ENCODE results near the gene CRYBG3. TPM values are rescaled to one million over a fixed set of nuclear protein-coding genes. Genes with fewer than 3 reads are reported as not detected.

CRYBG3 gene
- total and polyA plus RNA-seq, 2 of the 13 experiments (the other 11 are each of a cell fraction or from before 2014, with no cell fraction given) = 3.8 to 15.9 TPM

DNA sequence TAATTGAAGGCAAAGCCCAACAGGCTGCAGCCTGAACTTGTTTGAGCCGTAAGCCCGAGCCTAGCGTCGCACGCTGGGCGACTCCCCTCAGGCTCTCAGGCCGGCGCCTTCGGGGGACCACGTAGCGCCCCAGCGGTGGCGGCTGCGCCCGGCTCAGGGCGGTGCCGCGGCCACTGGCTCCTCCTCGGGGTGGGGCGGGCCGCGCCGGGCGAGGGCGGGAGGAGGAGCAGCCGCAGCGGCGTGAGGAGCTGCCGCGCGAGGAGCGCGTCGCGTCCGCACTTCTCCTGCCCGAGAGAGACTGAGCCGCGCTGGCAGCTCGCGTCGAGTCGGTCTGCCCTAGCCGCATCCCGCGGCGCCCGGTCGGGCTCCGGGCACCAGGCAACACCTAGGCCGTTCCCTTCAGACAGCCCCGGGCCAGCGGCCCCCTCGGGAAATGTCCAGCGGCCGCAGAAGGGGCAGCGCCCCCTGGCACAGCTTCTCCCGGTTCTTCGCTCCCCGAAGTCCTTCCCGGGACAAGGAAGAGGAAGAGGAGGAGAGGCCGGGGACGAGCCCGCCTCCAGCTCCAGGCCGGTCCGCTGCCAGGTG lies at the start of gene CRYBG3 (continued):
- TF ChIP-seq, protein P1, sequence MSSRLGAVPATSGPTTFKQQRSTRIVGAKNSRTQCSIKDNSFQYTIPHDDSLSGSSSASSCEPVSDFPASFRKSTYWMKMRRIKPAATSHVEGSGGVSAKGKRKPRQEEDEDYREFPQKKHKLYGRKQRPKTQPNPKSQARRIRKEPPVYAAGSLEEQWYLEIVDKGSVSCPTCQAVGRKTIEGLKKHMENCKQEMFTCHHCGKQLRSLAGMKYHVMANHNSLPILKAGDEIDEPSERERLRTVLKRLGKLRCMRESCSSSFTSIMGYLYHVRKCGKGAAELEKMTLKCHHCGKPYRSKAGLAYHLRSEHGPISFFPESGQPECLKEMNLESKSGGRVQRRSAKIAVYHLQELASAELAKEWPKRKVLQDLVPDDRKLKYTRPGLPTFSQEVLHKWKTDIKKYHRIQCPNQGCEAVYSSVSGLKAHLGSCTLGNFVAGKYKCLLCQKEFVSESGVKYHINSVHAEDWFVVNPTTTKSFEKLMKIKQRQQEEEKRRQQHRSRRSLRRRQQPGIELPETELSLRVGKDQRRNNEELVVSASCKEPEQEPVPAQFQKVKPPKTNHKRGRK (CRISPR knock-in tag; IDR thresholded peaks at IDR 0.05) = no peak
- TF ChIP-seq, protein P2, sequence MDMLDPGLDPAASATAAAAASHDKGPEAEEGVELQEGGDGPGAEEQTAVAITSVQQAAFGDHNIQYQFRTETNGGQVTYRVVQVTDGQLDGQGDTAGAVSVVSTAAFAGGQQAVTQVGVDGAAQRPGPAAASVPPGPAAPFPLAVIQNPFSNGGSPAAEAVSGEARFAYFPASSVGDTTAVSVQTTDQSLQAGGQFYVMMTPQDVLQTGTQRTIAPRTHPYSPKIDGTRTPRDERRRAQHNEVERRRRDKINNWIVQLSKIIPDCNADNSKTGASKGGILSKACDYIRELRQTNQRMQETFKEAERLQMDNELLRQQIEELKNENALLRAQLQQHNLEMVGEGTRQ (IDR thresholded peaks at IDR 0.05; ENCODE audit: low read depth, low read length) = no peak
- TF ChIP-seq, protein P2 (CRISPR knock-in tag; IDR thresholded peaks at IDR 0.05; ENCODE audit: borderline replicate concordance) = no peak
- TF ChIP-seq ZNF563 (CRISPR knock-in tag; IDR thresholded peaks at IDR 0.05) (peak; percentile 90), ZNF790 (CRISPR knock-in tag; IDR thresholded peaks at IDR 0.05; ENCODE audit: borderline replicate concordance) (peak; percentile 63; the same call in 1 of the 2 replicates), DNMT1 (CRISPR knock-in tag; IDR thresholded peaks at IDR 0.05) (0 out of 2 replicates have a peak, but pooled peaks have one; percentile 35), GATA4 (IDR thresholded peaks at IDR 0.05; ENCODE audit: borderline replicate concordance, low read depth) (0 out of 2 replicates have a peak, but pooled peaks have one; percentile 38), MEIS2 (CRISPR knock-in tag; IDR thresholded peaks at IDR 0.05) (no peak; the same call in 1 of the 2 replicates)
- TF ChIP-seq, protein P3, sequence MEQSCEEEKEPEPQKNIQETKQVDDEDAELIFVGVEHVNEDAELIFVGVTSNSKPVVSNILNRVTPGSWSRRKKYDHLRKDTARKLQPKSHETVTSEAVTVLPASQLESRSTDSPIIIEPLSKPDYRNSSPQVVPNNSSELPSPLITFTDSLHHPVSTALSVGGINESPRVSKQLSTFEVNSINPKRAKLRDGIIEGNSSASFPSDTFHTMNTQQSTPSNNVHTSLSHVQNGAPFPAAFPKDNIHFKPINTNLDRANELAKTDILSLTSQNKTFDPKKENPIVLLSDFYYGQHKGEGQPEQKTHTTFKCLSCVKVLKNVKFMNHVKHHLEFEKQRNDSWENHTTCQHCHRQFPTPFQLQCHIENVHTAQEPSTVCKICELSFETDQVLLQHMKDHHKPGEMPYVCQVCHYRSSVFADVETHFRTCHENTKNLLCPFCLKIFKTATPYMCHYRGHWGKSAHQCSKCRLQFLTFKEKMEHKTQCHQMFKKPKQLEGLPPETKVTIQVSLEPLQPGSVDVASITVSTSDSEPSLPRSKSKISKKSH (CRISPR knock-in tag; IDR thresholded peaks at IDR 0.05; ENCODE audit: borderline replicate concordance) = no peak
- TF ChIP-seq, protein P4, sequence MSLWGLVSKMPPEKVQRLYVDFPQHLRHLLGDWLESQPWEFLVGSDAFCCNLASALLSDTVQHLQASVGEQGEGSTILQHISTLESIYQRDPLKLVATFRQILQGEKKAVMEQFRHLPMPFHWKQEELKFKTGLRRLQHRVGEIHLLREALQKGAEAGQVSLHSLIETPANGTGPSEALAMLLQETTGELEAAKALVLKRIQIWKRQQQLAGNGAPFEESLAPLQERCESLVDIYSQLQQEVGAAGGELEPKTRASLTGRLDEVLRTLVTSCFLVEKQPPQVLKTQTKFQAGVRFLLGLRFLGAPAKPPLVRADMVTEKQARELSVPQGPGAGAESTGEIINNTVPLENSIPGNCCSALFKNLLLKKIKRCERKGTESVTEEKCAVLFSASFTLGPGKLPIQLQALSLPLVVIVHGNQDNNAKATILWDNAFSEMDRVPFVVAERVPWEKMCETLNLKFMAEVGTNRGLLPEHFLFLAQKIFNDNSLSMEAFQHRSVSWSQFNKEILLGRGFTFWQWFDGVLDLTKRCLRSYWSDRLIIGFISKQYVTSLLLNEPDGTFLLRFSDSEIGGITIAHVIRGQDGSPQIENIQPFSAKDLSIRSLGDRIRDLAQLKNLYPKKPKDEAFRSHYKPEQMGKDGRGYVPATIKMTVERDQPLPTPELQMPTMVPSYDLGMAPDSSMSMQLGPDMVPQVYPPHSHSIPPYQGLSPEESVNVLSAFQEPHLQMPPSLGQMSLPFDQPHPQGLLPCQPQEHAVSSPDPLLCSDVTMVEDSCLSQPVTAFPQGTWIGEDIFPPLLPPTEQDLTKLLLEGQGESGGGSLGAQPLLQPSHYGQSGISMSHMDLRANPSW (CRISPR knock-in tag; IDR thresholded peaks at IDR 0.05; ENCODE audit: borderline replicate concordance) = no peak
- TF ChIP-seq, protein P5, sequence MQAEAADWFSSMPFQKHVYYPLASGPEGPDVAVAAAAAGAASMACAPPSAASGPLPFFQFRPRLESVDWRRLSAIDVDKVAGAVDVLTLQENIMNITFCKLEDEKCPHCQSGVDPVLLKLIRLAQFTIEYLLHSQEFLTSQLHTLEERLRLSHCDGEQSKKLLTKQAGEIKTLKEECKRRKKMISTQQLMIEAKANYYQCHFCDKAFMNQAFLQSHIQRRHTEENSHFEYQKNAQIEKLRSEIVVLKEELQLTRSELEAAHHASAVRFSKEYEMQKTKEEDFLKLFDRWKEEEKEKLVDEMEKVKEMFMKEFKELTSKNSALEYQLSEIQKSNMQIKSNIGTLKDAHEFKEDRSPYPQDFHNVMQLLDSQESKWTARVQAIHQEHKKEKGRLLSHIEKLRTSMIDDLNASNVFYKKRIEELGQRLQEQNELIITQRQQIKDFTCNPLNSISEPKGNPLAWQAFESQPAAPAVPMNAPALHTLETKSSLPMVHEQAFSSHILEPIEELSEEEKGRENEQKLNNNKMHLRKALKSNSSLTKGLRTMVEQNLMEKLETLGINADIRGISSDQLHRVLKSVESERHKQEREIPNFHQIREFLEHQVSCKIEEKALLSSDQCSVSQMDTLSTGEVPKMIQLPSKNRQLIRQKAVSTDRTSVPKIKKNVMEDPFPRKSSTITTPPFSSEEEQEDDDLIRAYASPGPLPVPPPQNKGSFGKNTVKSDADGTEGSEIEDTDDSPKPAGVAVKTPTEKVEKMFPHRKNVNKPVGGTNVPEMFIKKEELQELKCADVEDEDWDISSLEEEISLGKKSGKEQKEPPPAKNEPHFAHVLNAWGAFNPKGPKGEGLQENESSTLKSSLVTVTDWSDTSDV (CRISPR knock-in tag; IDR thresholded peaks at IDR 0.05) = no peak
- TF ChIP-seq, protein P6, sequence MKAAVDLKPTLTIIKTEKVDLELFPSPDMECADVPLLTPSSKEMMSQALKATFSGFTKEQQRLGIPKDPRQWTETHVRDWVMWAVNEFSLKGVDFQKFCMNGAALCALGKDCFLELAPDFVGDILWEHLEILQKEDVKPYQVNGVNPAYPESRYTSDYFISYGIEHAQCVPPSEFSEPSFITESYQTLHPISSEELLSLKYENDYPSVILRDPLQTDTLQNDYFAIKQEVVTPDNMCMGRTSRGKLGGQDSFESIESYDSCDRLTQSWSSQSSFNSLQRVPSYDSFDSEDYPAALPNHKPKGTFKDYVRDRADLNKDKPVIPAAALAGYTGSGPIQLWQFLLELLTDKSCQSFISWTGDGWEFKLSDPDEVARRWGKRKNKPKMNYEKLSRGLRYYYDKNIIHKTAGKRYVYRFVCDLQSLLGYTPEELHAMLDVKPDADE (CRISPR knock-in tag; IDR thresholded peaks at IDR 0.05) = peak; percentile 84; the same call in 1 of the 2 replicates
- TF ChIP-seq, protein P7, sequence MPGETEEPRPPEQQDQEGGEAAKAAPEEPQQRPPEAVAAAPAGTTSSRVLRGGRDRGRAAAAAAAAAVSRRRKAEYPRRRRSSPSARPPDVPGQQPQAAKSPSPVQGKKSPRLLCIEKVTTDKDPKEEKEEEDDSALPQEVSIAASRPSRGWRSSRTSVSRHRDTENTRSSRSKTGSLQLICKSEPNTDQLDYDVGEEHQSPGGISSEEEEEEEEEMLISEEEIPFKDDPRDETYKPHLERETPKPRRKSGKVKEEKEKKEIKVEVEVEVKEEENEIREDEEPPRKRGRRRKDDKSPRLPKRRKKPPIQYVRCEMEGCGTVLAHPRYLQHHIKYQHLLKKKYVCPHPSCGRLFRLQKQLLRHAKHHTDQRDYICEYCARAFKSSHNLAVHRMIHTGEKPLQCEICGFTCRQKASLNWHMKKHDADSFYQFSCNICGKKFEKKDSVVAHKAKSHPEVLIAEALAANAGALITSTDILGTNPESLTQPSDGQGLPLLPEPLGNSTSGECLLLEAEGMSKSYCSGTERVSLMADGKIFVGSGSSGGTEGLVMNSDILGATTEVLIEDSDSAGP (CRISPR knock-in tag; IDR thresholded peaks at IDR 0.05; ENCODE audit: borderline replicate concordance) = peak; percentile 71
